ENCODE data around the gene TOMM20. TPM values are rescaled to one million over a fixed set of nuclear protein-coding genes. Genes with fewer than 3 reads are reported as not detected.

TOMM20 gene
- total and polyA plus RNA-seq, 2 donors (not counting 1 experiment from before 2014, with no cell fraction given) = 25.0 to 77.3 TPM

DNA sequence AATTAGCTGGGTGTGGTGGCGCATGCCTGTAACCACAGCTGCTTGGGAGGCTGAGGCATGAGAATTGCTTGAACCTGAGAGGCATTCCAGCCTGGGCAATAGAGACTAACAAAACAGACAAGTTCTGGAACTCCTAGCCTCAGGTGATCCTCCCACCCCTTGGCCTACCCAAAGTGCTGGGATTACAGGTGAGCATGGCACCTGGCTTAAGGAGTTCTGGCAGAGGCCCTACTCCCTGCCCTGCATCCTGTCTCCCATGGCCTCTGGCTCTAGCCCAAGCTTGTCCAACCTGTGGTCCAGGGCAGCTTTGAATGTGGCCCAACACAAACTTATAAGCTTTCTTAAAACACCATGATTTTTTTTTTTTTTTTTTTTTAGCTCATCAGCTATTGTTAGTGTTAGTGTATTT, 20.4 kb downstream of the TOMM20 start:
- ChIA-PET CTCF (interaction anchor here (1.3 to 6.5 kb wide), 3 partner anchors 25 to 621 kb away, joined by 3 to 52 read pairs (median 3); no protein-coding TSS in a partner anchor), POLR2A (no interaction called here)
- Histone ChIP-seq H4K20me1 (ENCODE audit: control insufficient read depth, insufficient read depth, low read length, poor library complexity, severe bottlenecking) (peaks cover 8% of the 10 kb centered on the region), H2AFZ (ENCODE audit: insufficient read depth, low read depth, low read length, poor library complexity, severe bottlenecking) (no peak overlapping the region), H3K4me3 (ENCODE audit: control extremely low read depth in 1 of 5, extremely low read depth in 1 of 5, insufficient read depth in 1 of 5, low read depth in 2 of 5, low read length in 4 of 5) (no peak overlapping the region), H3K4me2 (replicated peaks; ENCODE audit: low read depth, low read length, poor library complexity, severe bottlenecking) (no peak overlapping the region), H3K27me3 (replicated peaks in 1 of 4; ENCODE audit: control extremely low read depth in 1 of 4, control insufficient read depth in 3 of 4, insufficient read depth in 4 of 4, low read length in 3 of 4) (no peaks in the 10 kb centered on the region), H3K27ac (ENCODE audit: low read length in 2 of 2) (no peak overlapping the region), H3K36me3 (replicated peaks in 1 of 2; ENCODE audit: control extremely low read depth in 1 of 2, control insufficient read depth in 1 of 2, extremely low read depth in 1 of 2, insufficient read depth in 2 of 2, low read length in 1 of 2) (peaks cover 3 to 37% of the 10 kb centered on the region in 2 experiments), H3K9ac (ENCODE audit: low read length) (no peak overlapping the region), H3K9me3 (ENCODE audit: control extremely low read depth in 1 of 3, control insufficient read depth in 2 of 3, insufficient read depth in 1 of 3, low read length in 2 of 3) (no peaks in the 10 kb centered on the region), H3K79me2 (ENCODE audit: control insufficient read depth, insufficient read depth, low read length) (no peaks in the 10 kb centered on the region), H3K4me1 (ENCODE audit: control insufficient read depth in 2 of 2, insufficient read depth in 2 of 2, low read length in 2 of 2) (peaks cover 7 to 15% of the 10 kb centered on the region in 2 donors)
- ATAC-seq (ENCODE audit: low read depth) = no peak
- Mint-ChIP-seq H3K27ac (no peak overlapping the region), H3K4me3 (no peak overlapping the region), H3K27me3 (no peaks in the 10 kb centered on the region), H3K9me3 (ENCODE audit: insufficient read depth) (no peaks in the 10 kb centered on the region), H3K4me1 (peaks cover 19% of the 10 kb centered on the region)
- DNase-seq = no peak
- no peak for TF ChIP-seq CTCF (IDR thresholded peaks at IDR 0.05)
- no peak for TF ChIP-seq EZH2 (IDR thresholded peaks at IDR 0.05; ENCODE audit: borderline replicate concordance, insufficient read depth, low read depth, low read length, poor library complexity, severe bottlenecking)
- 86% methylated on average over 1 of the region's 1 CpG for WGBS (ENCODE audit: insufficient coverage)
- intact Hi-C loops (cut with micrococcal nuclease) = no loop called here

- ChIA-PET CTCF (interaction anchor here (0.7 to 6.5 kb wide), 6 partner anchors 11 to 620 kb away, joined by 3 to 52 read pairs (median 3); no protein-coding TSS in a partner anchor), POLR2A (no interaction called here)
- no peak for ATAC-seq (ENCODE audit: low read depth)
- intact Hi-C loops (cut with micrococcal nuclease) = no loop called here
- H3K4me2 ChIP-seq (replicated peaks; ENCODE audit: low read depth, low read length, poor library complexity, severe bottlenecking) = no peak overlapping the region
- Mint-ChIP-seq H3K27me3 (no peaks in the 10 kb centered on the region), H3K9me3 (ENCODE audit: insufficient read depth) (no peaks in the 10 kb centered on the region), H3K27ac (no peak overlapping the region), H3K4me1 (peaks cover 21% of the 10 kb centered on the region), H3K4me3 (no peak overlapping the region)
- no peak overlapping the region for H3K4me3 ChIP-seq (ENCODE audit: control extremely low read depth in 1 of 5, extremely low read depth in 1 of 5, insufficient read depth in 1 of 5, low read depth in 2 of 5, low read length in 4 of 5)
- no peaks in the 10 kb centered on the region for H3K79me2 ChIP-seq (ENCODE audit: control insufficient read depth, insufficient read depth, low read length)
- H2AFZ ChIP-seq (ENCODE audit: insufficient read depth, low read depth, low read length, poor library complexity, severe bottlenecking) = no peak overlapping the region
- no peak overlapping the region for H3K9ac ChIP-seq (ENCODE audit: low read length)
- no peak for DNase-seq
- H3K36me3 ChIP-seq (replicated peaks in 1 of 2; ENCODE audit: control extremely low read depth in 1 of 2, control insufficient read depth in 1 of 2, extremely low read depth in 1 of 2, insufficient read depth in 2 of 2, low read length in 1 of 2) = peaks cover 0 to 31% of the 10 kb centered on the region in 2 experiments
- H3K9me3 ChIP-seq (ENCODE audit: control extremely low read depth in 1 of 3, control insufficient read depth in 2 of 3, insufficient read depth in 1 of 3, low read length in 2 of 3) = no peaks in the 10 kb centered on the region
- TF ChIP-seq EZH2 (IDR thresholded peaks at IDR 0.05; ENCODE audit: borderline replicate concordance, insufficient read depth, low read depth, low read length, poor library complexity, severe bottlenecking) (no peak), CTCF (IDR thresholded peaks at IDR 0.05) (no peak)
- 97% methylated on average over 16 of the region's 16 CpGs for WGBS (ENCODE audit: insufficient coverage)
- peaks cover 7 to 19% of the 10 kb centered on the region in 2 donors for H3K4me1 ChIP-seq (ENCODE audit: control insufficient read depth in 2 of 2, insufficient read depth in 2 of 2, low read length in 2 of 2)
- H3K27ac ChIP-seq (ENCODE audit: low read length in 2 of 2) = no peak overlapping the region
- peaks cover 7% of the 10 kb centered on the region for H4K20me1 ChIP-seq (ENCODE audit: control insufficient read depth, insufficient read depth, low read length, poor library complexity, severe bottlenecking)
- H3K27me3 ChIP-seq (replicated peaks in 1 of 4; ENCODE audit: control extremely low read depth in 1 of 4, control insufficient read depth in 3 of 4, insufficient read depth in 4 of 4, low read length in 3 of 4) = no peaks in the 10 kb centered on the region
Observed at GRCh38 chr1:235107368-235108184, 21.1 kb downstream of the TOMM20 start.

All from B cell (primary cell).